Measurements from ENCODE around the gene LRRC8B.

LRRC8B gene

DNA sequence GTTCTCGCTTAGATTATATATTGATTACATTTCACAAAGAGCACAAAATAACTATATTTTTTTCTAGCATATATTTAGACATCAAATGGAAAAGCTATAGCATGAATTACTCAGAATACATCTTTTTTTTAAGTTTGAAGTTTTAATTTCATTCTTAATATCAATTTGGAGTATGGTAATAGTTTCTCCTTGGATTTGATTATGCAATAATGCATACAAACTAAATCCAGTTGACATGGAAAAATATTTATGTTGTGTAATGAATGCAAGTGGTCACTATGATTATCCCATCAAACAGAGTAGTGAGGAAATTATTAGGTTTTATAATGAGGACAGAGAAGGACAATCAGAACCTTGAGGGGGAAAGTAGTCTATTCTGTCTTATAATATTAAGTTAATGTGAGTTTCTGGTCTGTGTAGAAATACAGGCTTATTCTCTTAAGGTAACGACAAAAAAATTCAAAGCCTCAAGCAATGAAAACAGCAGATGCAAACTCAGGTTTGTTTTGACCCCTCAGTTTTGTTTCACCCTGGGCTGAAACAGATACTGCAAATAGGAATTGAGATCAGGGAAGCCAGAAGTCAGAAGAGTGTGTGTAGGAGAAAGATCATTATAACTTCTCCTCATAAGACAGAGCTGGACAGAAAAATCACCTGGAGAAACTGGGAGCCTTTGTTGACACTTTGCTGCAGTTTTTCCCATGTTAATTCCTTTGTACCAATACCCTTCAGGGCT is 23.7 kb downstream of the LRRC8B start:
- DNase-seq: no peak

DNA sequence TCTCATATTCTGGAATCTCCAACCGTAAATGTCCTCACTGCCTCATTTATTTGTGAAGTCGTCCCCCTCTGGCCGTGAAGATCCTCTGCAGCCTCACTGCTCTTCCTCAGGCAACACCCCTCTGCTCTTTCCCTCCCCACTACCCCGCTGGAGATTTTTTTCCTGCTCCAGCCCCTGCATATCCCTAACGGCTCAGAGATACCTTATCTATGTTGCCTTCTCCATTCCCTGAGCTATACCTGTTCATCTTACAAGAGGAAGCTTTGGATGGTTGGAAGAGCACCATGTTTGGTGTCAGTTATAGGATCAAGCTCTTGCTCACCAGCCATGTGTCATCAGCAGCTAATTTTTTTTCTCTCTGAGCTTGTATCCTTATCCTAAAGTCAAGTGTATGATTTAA is 26.4 kb downstream of the LRRC8B start:
- DNase-seq: no peak

DNA sequence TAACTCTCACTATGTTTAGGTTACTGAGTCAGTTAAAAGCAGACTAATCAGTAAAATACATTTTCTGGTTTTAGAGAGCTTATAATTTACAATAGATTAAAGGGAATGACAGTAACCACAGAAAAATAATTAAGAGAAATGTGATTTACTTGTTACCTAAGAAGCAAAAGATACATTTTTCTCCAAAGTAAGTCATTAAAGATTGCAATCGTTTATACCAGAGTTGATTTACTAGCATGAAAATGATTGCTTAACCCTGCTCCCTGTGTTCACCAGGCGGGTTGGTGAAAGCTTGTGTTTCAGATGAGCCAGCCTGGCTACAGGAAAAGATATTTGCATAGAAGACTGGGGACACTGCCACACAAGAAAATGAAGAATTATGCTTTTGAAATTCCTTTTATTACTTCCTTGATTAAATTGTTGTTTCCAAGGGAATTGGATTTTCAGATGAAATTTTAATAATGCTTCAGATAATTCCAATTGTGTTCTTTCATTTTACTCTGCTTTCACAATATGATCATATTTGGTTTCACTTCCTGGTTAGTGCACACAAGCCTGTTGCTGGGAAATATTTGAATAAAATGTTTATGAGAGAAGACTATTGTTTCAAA is 27.9 kb downstream of the LRRC8B start:
- DNase-seq: no peak

DNA sequence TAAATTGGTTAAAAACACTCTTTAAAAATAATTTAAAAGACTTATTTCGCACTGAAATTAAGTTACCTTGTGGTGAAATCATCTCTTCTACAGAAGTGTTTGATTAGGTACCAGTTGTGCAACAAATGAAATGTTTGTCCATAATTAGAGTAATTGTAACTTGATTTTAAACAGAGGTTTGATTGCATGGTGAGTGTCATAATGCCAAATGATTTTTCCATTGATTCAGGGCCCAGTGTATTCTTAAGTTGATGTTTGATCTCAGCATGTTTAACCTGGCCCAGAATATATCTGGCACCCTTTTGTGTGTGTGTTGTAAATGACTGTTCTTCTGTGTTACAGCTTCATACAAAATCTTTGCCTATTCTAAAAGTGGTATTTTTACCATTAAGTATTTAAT is 28.5 kb downstream of the LRRC8B start:
- no peak for DNase-seq

DNA sequence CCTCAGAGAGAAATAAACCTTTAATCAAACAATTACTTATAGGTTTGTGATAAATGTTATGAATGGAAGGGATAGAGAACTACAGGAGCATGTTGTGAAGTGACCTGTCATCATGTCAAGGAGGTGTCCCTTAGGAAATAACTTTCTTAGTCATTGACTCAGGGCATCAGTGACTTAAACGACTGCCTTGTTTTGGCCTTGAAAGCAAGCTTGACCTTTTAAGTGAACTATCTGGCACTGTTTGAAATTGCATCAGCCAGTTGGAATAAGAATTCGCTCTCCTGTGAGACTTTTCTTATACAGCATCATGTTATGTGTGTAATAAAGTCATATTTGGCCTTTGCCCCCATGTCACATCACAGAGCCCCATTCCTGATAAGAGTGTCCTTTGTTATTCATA is 30.9 kb downstream of the LRRC8B start:
- no peak for DNase-seq

DNA sequence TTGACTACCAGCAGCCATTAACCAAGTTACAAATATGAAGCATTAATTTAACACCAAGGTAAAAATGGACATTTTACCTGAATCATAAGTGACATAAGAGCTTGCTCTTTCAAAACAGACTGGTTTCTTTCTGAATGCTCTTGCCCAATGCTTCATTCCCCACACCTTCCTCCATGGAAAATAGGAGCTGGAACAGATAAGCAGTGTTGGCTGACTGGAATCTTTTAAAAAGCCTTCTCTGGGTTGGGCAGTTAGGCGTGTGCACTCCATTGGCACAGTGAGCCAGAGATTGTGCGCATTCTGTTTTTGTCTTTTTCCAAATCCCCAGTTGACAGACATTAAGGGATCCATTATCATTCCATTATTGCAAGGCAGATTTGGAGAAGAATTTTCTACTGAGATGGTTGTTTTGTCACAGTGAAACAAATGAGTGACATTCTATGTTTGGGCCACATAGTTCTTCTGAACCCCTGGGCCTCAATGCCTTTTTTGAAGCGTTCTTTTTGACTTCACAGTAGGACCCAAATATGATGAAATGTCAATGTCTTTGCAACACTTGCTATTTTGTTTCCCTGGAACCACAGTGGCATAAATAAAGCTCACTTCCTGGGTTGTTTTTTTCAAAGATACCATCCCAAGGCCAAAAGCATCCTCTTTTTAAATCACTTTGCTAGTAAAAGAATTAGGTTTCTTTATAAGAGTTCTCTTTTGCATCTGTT is 32.3 kb downstream of the LRRC8B start:
- DNase-seq: no peak

DNA sequence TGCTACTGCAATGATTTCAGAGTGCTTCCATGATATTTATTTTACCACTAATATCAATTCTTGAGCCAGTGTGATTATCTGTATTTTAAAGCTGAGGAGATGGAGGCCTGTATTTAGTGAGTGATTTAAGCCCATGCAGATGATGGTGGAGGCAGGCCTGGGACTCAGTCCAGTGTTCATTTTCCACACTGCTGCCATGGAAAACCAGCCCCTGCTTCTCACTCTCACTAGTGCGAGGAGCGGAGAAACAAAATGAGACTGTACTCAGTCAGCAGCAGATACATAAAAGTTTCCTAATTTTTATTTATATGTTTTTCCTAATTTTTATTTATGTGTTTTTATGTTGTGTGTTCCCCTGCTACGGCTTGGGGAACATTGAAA is 32.8 kb downstream of the LRRC8B start:
- DNase-seq: no peak

DNA sequence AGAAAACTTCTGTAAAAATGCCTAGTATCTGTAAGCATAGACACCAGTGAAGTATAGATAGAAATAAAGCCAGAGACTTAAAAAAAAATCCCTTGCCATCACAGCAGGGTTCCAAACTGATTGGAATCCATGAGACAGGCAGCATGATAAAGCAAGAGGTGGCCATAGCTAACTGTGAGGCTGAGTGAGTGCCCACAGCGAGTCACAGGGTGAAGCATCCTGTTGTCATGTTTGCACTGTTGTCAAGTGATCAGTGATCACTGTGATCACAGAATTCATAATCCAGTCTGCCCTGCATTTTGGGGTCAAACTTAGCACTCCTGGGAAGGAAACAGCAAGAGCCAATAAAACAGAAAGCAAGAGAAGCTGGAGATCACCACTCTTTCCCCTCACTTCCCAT is 33.3 kb downstream of the LRRC8B start:
- DNase-seq: no peak

DNA sequence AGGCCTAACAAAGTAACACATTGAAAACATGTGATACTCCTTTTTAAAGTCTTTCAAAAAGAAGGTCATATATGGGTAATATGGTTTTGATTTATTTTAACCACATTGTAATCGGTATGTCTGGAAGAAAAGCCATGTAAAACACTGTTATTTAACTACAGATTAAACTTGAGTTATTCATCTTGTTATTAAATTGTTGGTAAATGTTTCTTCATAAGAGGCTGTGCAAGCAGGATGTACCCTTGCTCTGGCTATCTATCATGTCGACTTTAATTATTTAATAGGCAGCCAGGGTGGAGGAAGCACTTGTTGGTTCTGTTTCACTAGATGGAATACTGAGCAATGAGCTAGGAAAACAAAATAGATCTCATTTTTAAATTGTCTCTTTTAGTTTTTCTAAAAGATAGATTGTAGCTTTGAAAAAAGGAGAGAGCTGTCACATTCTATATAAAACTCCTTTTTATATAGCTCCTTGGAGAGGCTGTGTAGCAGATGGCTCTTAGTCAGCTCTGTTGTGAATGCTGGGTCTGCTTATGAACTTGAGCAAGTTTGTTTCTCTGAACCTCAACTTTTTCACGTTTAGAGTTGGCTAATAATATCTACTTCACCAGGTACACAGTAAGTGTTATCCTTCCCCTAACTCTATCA is 39.5 kb downstream of the LRRC8B start:
- DNase-seq: no peak

DNA sequence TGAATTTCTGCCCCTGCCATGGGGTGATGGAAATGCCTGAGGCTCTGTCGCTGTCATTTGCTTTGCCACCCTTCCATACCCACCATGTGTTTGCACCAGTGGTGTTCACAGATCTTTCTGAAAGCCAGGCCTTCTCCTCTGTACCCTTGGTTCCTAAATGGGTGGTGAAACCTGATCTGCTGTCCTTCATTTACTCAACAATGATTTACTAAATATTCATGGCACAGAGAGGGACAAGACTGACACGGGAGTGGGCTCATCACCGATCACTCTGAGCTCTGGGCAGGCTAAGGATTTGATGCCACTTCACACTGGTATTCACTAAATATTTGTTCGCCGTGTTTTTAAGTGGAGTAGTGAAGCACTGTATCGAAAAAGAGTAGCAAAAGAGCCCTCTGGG is 40.9 kb downstream of the LRRC8B start:
- DNase-seq: no peak

DNA sequence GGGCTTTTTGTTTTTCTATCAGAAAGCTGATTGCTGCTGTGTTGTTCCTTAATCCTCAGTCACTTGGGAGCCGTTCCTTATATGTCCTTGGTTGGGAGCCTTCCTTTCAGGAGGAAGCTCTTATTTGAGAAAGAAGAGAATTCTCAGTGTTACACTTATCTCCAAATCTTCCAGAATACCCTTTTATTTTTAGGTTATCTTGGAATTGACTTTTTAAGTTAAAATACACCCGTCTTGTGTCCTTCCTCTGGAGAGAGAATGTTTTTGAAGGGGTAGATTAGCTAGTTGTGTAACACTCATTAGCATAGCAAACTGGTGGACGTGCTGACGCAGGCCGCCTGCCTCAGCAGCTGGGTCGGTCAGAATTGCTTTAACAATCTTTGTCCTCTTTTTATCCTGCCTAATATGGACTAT is 42.1 kb downstream of the LRRC8B start:
- no peak for DNase-seq

DNA sequence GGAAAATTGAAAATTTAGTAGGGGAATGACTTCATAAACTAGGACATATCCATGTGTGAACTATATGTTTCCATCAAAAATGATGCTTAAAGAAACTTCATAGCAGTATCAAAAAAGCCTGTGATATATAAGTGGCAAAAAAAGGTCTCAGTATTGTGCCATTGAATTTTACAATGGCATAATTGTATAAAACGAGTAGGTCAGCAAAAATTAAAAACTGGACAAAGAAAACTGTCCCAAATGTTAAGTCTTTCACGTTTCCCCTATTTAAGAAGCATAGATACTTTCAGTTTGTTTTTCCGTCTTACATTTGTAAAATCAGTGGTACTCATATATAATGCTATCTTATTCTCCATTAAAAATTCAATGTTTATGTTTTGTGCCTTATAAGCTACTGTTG is 43.2 kb downstream of the LRRC8B start:
- DNase-seq: no peak

DNA sequence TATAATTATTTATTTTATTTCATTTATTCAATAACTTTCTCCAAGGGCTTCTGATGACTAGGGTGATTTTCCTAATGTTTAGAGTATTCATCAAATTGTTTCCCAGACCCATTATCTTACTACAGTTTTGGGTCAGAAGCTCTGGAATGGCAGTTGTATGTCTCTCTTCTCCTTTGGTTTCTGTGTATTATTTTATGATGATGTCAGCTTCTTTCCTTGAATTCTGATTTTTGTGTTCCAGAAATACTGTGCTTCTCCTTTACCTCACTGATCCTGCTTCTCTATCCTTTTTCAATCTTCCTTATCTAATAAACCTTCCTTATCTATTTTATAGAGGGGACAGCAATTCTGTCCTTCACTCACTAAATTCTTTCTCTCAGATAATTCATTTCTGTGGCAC is 48.8 kb downstream of the LRRC8B start:
- no peak for DNase-seq

DNA sequence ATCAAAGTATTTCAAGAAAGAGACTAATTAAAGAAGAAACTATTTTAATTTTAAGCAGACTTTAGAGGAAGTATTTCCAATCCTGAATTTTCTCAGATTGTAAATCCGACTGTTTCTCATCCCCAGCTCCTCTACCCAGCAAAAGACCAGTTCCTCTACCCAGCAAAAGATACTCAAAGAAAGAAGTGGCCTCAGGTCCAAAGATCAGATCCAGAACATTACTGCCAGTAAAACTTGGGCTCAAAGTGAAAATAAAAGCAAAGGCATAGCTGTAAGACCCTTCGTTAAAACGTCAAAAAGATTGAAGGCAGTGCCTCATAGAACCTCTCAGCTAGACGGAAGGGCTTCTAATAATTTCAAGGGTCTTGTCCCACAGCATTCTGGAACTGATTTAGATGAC is 50.0 kb downstream of the LRRC8B start:
- no peak for DNase-seq

DNA sequence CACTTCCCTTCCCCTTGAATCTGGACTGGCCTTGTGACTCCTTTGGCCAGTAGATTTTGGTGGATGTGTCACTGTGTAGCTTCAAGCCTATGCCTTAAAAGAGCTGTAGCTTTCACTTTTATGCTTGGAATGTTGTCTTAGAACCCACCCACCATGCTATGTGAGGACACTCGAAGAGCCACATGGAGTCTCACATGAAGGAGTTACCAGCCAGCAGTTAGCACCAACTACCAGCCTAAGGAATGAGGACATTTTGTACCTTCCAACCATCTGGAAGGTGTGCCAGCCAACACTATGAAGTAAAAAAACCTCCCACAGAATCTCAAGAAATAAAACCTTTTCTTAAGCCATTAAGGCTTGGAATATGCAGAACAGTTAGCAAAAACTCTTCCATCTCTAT is 50.6 kb downstream of the LRRC8B start:
- DNase-seq: no peak

DNA sequence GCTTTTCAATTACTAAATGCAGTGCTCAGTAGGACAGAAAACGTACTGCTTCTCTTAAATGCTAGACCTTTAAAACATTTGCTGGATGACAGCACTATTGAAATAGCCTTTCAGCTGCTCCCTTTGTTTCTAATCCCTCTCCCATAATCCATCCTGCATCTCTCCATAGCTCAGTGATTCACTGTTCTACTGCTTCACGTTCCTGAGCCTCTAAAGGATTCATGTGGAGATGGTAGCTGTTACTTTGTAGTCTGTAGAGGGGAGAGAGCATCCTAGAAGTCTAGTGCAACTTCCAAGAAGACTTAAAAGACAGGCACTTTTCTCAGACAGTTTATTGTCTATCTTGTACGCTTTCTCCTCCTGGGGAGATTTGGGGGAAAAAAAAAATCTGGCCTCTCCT is 51.4 kb downstream of the LRRC8B start:
- DNase-seq: no peak

DNA sequence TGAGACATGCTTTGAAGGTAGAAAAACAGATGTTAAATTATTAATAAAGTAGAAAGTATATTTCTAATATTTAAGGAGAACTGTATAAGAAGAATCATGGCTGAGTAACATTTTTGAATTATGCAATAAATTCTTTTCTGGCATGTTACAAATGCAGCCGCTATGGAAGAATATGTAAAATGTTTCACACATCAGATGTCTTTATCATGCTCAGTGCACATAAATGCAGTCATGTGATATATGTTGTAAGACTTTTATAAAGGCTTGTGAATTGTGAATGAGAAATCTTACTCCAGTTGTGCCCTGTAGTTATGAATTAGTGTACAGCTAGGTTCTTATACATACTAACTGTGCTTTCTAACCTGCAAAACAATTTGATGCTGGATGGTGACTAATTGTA is 53.5 kb downstream of the LRRC8B start:
- no peak for DNase-seq

DNA sequence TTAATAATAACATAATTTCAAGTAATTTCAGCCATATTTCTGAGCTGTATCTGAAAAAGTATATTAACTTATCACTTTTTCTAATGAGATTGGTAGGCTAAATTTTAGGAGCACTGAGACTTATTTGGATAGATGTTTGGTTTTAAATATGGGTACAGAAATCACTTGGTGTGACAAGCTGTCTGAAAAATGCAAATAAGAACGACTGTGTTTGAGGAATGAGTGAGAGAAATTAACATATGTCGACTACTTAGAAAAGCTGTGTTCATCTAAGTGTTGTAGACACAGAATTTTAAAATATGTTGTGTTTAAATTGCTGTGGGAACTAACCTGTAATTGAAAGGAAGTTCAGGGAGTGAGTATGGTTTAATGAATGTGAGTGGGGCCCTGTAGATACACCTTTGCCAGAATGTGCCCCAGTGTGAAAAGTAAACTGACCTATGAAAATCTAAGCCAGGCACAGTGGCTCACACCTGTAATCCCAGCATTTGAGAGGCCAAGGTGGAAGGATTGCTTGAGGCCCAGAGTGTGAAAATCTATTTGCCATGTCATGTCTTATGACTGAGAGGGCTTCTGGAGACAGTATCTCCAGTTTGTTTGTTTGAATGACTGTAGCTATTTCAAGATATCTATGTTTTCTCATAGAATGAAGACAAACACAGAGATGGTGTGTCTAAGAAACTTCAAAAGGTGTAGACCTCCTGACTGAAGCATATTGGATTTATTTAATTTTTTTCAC is 54.5 kb downstream of the LRRC8B start:
- no peak for DNase-seq

DNA sequence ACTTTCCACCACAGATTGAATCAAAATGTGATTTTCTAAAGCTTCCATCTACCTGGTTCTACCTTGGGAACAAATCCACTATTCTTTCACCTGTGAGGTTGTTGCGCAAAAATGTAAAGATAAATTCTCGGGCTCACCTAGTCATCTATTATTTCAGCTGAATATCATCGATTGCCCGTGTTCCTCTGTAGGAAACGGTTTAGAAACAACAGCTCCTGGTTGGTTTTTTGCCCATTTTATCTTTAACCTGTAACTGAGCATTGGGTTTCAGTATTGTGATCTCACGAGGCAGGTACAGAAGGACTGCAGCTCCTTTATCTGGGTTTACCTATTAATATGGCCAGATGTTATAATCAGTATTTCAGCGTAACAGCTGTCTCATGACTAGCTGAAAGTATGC is 55.4 kb downstream of the LRRC8B start:
- no peak for DNase-seq

DNA sequence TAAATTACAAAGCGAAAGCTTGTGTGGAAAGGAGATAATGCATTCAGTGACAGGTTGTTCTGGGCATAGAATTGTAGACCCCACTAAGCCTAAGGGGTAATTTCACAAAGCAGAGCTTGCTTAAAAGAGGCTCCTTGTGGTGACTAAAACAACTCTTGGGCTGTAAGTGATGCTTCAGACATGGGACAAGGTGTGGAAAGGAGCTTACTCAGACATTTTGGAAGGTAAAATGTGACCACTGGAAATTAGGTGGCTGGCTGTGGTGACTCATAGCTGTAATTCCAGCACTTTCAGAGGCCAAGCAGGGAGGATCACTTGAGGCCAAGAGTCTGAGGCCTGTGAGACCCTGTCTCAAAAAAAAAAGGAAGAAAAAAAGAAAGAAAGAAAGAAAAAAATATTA is 57.2 kb downstream of the LRRC8B start:
- DNase-seq: no peak

DNA sequence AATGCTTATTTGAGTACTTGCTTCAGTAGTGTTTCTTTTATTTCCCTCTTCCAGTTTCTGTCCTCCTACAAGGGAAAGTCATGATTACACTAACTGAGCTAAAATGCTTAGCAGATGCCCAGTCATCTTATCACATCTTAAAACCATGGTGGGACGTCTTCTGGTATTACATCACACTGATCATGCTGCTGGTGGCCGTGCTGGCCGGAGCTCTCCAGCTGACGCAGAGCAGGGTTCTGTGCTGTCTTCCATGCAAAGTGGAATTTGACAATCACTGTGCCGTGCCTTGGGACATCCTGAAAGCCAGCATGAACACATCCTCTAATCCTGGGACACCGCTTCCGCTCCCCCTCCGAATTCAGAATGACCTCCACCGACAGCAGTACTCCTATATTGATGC is 57.9 kb downstream of the LRRC8B start:
- no peak for DNase-seq

DNA sequence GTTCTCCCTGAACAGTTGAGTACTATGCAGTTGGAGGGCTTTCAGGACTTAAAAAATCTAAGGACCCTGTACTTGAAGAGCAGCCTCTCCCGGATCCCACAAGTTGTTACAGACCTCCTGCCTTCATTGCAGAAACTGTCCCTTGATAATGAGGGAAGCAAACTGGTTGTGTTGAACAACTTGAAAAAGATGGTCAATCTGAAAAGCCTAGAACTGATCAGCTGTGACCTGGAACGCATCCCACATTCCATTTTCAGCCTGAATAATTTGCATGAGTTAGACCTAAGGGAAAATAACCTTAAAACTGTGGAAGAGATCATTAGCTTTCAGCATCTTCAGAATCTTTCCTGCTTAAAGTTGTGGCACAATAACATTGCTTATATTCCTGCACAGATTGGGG is 59.6 kb downstream of the LRRC8B start:
- DNase-seq: no peak

DNA sequence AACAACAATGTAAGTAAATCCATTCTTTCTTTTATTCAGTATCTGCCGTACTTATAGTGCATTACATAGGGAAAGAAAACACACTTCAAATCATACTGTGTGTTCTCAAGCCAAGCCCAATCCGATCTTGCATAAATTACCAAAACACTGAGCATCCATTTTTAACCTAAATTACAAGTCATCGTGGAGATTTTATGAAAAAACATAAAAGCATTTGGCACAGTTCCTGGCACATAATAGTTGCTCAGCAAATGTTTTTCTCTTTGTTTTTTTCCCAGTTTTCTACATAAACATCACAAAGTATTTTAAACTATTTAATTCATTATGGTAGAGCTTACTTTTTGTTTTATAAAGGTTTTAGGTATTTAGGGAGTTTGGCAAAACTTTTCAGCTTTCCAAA is 60.2 kb downstream of the LRRC8B start:
- DNase-seq: no peak
